ENCODE measurements around the gene MSI2.

- no peak for TF ChIP-seq SP1 (IDR thresholded peaks at IDR 0.05)
- no peak for TF ChIP-seq L3MBTL2 (conservative IDR thresholded peaks at IDR 0.05)
- no peak for TF ChIP-seq BHLHE40 (IDR thresholded peaks at IDR 0.05; ENCODE audit: borderline replicate concordance)
- no peak for TF ChIP-seq NFRKB (IDR thresholded peaks at IDR 0.05)
- TF ChIP-seq FOXK2 (IDR thresholded peaks at IDR 0.05), result no peak
- no peak for TF ChIP-seq ZNF384 (IDR thresholded peaks at IDR 0.05)
- no peak for TF ChIP-seq PKNOX1 (IDR thresholded peaks at IDR 0.05)
- TF ChIP-seq FOXM1 (IDR thresholded peaks at IDR 0.05; ENCODE audit: borderline replicate concordance), result no peak
These were observed 465.8 kb downstream of the MSI2 start for GRCh38 chr17:57721967-57722703.

Measured in HEK293T (cell line).